DOHH2 (cell line): ENCODE results near the gene EPB41L4B.

ENCODE experiments used
- CTCF ChIP-seq: fragments of 200-600 bp; sonication (generic); IDR thresholded peaks from one replicate; pipeline ENCODE4 v1.5.1; 2014; ENCODE audit warnings: antibody characterized with exemption, mild to moderate bottlenecking, low read depth, low read length; ENCODE audit not compliant: poor library complexity, severe bottlenecking
- EZH2phosphoT487 ChIP-seq: fragments of 200-600 bp; sonication (generic); IDR thresholded peaks from 2 replicates; pipeline ENCODE4 v1.6.1; 2017; ENCODE audit warnings: borderline replicate concordance, mild to moderate bottlenecking, antibody characterized with exemption, low read length, moderate library complexity, mixed read lengths

GRCh38 chr9:109139851-109140250, 181.0 kb downstream of the EPB41L4B start:
- TF ChIP-seq CTCF (no peak), EZH2phosphoT487 (no peak)
